GM12873 (cell line): ENCODE data around the gene KCNIP2.

ENCODE experiments used
- CTCF ChIP-seq: IDR thresholded peaks from 2 replicates; pipeline ENCODE4 v1.5.1; 2012; ENCODE audit warnings: low read depth, mild to moderate bottlenecking, moderate library complexity, low read length, control low read depth; ENCODE audit not compliant: insufficient read depth; ENCODE audit errors: missing control alignments

KCNIP2 gene

GRCh38 chr10:101881036-101881774, 37.6 kb upstream of the KCNIP2 start:
- no peak for TF ChIP-seq CTCF

DNA sequence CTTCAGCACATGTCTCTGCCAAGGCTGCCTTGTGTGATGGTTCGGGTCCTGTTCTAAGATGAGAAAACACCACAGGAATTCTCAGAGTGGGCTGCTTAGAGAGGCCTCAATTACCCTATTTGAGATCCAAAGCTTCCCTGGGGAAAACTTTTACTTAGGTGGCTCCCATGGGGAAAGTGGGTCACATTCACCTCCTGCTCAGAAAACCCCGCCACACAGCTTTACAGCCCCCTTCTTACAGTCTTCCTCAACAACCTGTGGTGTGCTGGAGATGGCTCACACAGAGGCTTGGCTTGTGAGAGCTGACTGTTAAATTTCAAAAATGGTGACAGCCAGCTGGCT, 36.6 kb upstream of the KCNIP2 start:
- no peak for TF ChIP-seq CTCF

GRCh38 chr10:101879456-101880231, 36.0 kb upstream of the KCNIP2 start:
- TF ChIP-seq CTCF: no peak

DNA sequence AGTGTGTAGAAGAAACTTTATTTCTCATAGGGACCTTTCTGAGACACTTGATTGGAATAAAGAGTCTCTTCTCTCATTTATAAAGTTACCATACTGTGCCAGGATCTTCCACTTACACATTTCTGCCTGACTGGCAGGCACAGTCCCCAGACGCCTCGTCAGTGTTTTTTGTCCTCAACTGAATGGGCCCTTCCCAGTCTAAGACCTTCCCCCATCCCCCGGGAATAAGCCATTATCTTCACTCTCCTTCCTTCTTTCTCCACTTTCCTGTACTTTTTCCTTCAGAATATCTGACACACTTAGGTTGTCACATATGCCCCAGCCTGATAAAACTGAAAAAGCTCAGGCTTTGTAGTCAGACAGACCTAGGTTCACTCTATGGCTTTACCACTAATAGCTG, 35.3 kb upstream of the KCNIP2 start:
- TF ChIP-seq CTCF: no peak

- no peak for TF ChIP-seq CTCF
Observed at GRCh38 chr10:101875068-101875688, 31.6 kb upstream of the KCNIP2 start.

DNA sequence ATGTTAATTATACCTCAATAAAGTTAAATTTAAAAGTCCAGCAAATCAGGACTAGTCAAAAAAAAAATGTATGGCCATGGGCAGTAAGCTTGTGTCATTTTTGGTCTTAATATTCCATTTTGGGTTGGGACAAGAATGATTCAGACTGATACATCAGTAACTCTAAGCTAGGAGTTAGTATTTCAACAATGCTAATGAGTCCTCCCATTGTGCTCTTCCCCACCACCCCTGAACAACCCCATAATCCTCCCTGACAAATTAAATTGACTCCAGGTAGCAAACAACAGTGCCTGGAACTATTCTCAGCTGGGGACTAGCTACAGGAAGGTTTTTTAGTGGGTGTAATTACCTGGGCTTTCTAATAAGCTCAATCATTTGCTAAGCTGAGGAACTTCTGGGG, 30.7 kb upstream of the KCNIP2 start:
- TF ChIP-seq CTCF: no peak

GRCh38 chr10:101867931-101868330, 24.3 kb upstream of the KCNIP2 start:
- no peak for TF ChIP-seq CTCF
